ENCODE data around the gene CACUL1.

- no peak for TF ChIP-seq NR0B2 (CRISPR knock-in tag; IDR thresholded peaks at IDR 0.05)
- no peak for TF ChIP-seq HNRNPUL1 (IDR thresholded peaks at IDR 0.05; ENCODE audit: low read depth, low read length)
- TF ChIP-seq RBAK (CRISPR knock-in tag; IDR thresholded peaks at IDR 0.05) = no peak
- no peak for TF ChIP-seq SRF (IDR thresholded peaks at IDR 0.05; ENCODE audit: low read depth, low read length)
- TF ChIP-seq MTF1 (CRISPR knock-in tag; IDR thresholded peaks at IDR 0.05) = no peak
- no peak for TF ChIP-seq SUZ12 (IDR thresholded peaks at IDR 0.05; ENCODE audit: low read depth, low read length)
- TF ChIP-seq ZNF567 (CRISPR knock-in tag; IDR thresholded peaks at IDR 0.05; ENCODE audit: borderline replicate concordance) = no peak
- no peak for TF ChIP-seq MYNN (CRISPR knock-in tag; IDR thresholded peaks at IDR 0.05; ENCODE audit: low read depth)
These were observed 26.8 kb upstream of the CACUL1 start for GRCh38 chr10:118781541-118781940.

Measured in HepG2 (cell line).